Activated T-cell treated with anti-CD3 and anti-CD28 coated beads, Interleukin-2, amount 50 U/mL, for 24 hours (primary cell): ENCODE measurements around the gene SYPL1.

ENCODE experiments used
- DNase-seq: peaks from one replicate; pipeline ENCODE4 v3.0.0-alpha.2; 2020
- H3K27ac Mint-ChIP-seq: 2 replicates; pipeline ENCODE4 v1.8.0; 2020; ENCODE audit warnings: mild to moderate bottlenecking, mixed read lengths
- H3K27me3 Mint-ChIP-seq: 2 replicates; pipeline ENCODE4 v1.8.0; 2020; ENCODE audit warnings: mixed read lengths
- H3K36me3 Mint-ChIP-seq: 2 replicates; pipeline ENCODE4 v1.8.0; 2020; ENCODE audit warnings: low read depth, mixed read lengths
- H3K4me1 Mint-ChIP-seq: 2 replicates; pipeline ENCODE4 v1.8.0; 2020; ENCODE audit warnings: low read depth, mixed read lengths
- H3K4me3 Mint-ChIP-seq: 2 replicates; pipeline ENCODE4 v1.8.0; 2020; ENCODE audit warnings: mild to moderate bottlenecking, moderate library complexity, mixed read lengths
- H3K9me3 Mint-ChIP-seq: 2 replicates; pipeline ENCODE4 v1.8.0; 2020; ENCODE audit warnings: mixed read lengths

SYPL1 gene

DNA sequence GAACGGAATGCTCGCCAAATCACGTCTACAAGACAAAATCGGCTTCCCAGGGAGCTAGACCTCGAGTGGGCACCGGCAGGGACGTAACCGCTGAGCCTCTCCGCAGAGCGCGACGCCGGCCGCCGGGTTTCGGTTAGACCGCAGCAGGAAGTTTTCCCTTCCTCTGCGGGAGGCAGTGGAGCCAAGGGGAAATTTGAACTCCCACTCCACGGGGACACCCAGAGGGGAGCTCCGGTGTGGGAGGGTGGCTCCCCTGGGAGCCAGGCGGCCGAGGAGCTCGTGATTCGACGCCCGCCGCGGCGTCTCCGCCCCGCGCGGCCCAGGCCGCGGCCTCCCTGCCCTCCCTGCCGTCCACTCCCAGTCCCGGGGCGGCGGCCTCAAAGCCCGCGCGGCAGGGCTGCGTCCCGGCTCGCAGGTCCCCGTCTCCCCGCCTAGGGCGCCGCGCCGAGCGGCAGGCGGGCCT is 426 bp downstream of the SYPL1 start:
- H3K36me3 Mint-ChIP-seq = peaks cover 25% of the 10 kb centered on the region
- DNase-seq = no peak
- H3K27me3 Mint-ChIP-seq = no peaks in the 10 kb centered on the region
- no peaks in the 10 kb centered on the region for H3K9me3 Mint-ChIP-seq
- H3K4me3 Mint-ChIP-seq = peak overlapping the region; percentile 81
- peaks cover 68% of the 10 kb centered on the region for H3K4me1 Mint-ChIP-seq
- peak overlapping the region; percentile 93 for H3K27ac Mint-ChIP-seq

- H3K36me3 Mint-ChIP-seq = peaks cover 30% of the 10 kb centered on the region
- H3K27ac Mint-ChIP-seq = peak overlapping the region; percentile 62
- no peaks in the 10 kb centered on the region for H3K27me3 Mint-ChIP-seq
- H3K9me3 Mint-ChIP-seq = no peaks in the 10 kb centered on the region
- H3K4me3 Mint-ChIP-seq = peak overlapping the region; percentile 81
- H3K4me1 Mint-ChIP-seq = peaks cover 63% of the 10 kb centered on the region
- DNase-seq = no peak
These were observed 1.0 kb downstream of the SYPL1 start for GRCh38 chr7:106110885-106111654.

DNA sequence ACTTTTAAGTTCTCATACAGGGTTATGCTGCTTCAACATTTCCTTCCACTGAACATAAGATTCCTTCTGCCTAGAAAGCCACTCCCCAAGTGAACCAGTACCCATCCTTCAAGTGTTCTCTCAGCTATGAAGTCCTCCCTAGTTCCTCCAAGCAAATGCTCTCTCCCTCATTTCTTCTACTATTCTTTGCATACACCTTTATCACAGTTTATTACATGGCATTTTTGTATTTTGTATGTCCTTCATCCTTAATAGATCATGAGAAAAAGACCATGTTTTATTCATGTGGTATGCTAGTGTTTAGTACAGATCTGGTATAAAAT is 1.9 kb downstream of the SYPL1 start:
- peaks cover 65% of the 10 kb centered on the region for H3K4me1 Mint-ChIP-seq
- H3K36me3 Mint-ChIP-seq = peaks cover 30% of the 10 kb centered on the region
- H3K9me3 Mint-ChIP-seq = no peaks in the 10 kb centered on the region
- H3K4me3 Mint-ChIP-seq = peak overlapping the region; percentile 81
- DNase-seq = no peak
- H3K27me3 Mint-ChIP-seq = no peaks in the 10 kb centered on the region
- H3K27ac Mint-ChIP-seq = no peak overlapping the region

DNA sequence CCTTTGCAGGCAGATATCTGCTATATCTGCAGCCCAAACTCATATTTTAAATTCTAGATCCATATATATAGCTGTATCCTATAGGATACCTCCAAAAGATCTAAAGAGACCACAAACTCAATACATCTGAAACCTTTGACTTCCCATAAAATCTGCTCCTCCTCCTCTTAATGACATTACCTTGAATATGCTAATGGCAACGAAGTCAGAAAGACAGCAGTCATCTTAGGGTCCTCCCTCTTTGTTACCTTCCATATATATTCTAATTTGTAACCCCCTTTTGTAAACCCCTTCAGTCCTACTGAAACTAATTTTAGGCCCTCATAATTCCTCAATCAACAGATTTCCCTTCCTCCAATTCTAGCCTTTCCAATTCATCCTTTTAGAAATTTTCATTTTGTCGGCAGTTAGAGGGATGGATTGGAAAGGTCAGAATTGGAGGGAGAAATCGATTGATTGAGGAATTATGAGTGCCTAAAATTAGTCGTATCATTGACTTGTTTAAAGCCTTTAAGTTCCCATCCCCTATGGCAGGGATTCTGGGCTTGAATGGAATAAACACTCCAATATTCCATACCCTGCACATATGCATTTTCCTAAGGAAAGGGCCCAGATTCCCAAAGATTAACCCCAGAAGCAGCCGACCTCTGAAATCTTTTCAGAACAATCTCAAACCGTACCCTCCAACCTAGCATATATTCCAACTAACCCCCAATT is 2.4 kb downstream of the SYPL1 start:
- Mint-ChIP-seq H3K27ac (no peak overlapping the region), H3K4me3 (peak overlapping the region; percentile 81), H3K36me3 (peaks cover 30% of the 10 kb centered on the region), H3K4me1 (peaks cover 65% of the 10 kb centered on the region), H3K27me3 (no peaks in the 10 kb centered on the region), H3K9me3 (no peaks in the 10 kb centered on the region)
- no peak for DNase-seq

DNA sequence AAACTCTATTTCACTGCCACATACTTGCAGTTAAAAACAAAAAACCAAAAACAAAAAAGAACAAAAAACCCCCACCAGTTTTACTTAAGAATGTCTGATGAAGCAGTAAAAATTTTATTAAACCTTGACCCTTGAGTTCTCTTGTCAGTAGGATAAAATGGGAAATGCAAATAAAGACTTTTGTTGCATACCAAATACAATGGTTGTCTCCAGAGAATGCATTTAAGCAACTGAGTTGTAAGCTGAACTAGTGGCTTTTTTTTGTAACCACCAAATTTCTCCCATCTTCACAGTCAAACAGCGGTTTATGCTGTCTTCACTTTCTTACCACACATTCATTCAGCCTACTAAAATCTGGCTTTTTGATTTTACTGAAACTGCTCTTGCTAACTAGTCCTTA is 3.1 kb downstream of the SYPL1 start:
- H3K4me1 Mint-ChIP-seq = peaks cover 62% of the 10 kb centered on the region
- no peak for DNase-seq
- H3K36me3 Mint-ChIP-seq = peaks cover 30% of the 10 kb centered on the region
- H3K27ac Mint-ChIP-seq = no peak overlapping the region
- no peaks in the 10 kb centered on the region for H3K27me3 Mint-ChIP-seq
- H3K9me3 Mint-ChIP-seq = no peaks in the 10 kb centered on the region
- H3K4me3 Mint-ChIP-seq = no peak overlapping the region

DNA sequence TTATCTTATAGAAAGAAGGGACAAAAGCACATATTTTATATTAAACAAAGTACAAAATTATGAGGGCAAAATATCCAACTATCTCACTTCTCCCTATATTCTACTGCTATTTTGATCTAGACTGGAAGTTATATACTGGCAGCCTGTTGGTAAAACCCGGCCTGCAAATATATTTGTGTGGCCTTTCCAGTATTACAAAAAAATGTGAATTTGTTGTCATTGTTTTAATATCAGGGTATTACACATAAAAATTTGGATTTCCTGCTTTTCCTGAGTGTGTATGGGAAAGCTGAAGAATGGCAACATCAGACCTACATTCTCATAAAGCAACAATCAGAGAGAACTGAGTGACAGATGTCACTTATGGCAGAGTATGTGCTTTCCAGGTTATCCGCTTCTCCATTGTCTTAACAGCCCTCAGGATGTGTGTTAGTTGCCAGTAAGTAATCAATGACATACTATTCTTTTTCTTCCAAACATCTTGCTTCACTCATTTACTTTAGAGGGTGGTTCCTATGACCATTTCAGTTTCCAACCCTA is 7.3 kb downstream of the SYPL1 start:
- DNase-seq = no peak
- peaks cover 27% of the 10 kb centered on the region for H3K36me3 Mint-ChIP-seq
- no peak overlapping the region for H3K27ac Mint-ChIP-seq
- H3K9me3 Mint-ChIP-seq = no peaks in the 10 kb centered on the region
- H3K27me3 Mint-ChIP-seq = no peaks in the 10 kb centered on the region
- H3K4me1 Mint-ChIP-seq = peaks cover 66% of the 10 kb centered on the region
- H3K4me3 Mint-ChIP-seq = no peak overlapping the region

DNA sequence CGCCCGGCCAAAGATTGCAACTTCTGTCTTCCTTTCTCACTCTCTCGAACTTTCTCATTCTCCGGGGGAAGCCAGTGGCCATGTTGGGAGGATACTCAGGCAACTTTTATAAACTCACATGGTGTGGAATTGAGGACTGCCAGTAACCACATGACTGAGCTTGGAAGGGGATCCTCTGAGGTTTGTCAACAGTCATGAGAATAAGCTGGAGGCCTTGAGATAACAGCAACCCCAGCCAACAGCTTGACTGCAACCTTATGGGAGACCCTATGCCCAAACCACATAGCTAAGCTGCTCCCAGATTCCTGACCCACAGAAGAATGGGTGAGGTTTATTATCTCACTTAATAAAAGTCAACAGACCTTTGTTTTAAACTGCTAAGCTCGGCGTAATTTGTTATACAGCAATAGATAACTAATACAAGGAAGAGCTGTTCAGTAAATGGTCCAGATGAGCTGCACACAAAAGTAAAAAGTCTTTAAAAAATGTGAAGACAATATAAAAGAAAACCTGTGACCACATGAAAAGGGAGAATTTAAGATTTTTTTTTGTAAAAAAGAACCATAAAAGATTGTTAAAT is 9.6 kb downstream of the SYPL1 start:
- H3K36me3 Mint-ChIP-seq = peaks cover 27% of the 10 kb centered on the region
- H3K9me3 Mint-ChIP-seq = no peaks in the 10 kb centered on the region
- no peaks in the 10 kb centered on the region for H3K27me3 Mint-ChIP-seq
- H3K27ac Mint-ChIP-seq = no peak overlapping the region
- H3K4me3 Mint-ChIP-seq = no peak overlapping the region
- H3K4me1 Mint-ChIP-seq = peaks cover 66% of the 10 kb centered on the region
- no peak for DNase-seq

DNA sequence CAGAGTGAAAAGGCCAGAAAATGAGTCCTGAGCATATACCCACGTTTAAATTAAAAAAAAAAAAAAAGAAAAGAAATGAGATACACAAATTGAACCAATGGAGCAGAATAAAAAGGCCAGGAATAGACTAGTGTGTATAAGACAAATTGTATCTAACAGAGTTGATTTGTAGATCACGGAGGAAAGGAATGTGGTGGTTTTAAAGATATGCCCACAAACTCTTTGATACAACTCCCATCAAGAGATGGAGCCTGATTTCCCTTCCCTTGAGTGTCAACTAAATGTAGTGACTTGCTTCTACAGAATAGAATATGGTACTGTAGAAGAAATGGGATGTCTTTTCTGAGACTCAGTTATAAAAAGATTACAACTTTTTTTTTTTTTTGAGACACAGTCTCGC is 10.4 kb downstream of the SYPL1 start:
- peaks cover 66% of the 10 kb centered on the region for H3K4me1 Mint-ChIP-seq
- peaks cover 27% of the 10 kb centered on the region for H3K36me3 Mint-ChIP-seq
- H3K4me3 Mint-ChIP-seq = no peak overlapping the region
- no peak overlapping the region for H3K27ac Mint-ChIP-seq
- no peaks in the 10 kb centered on the region for H3K27me3 Mint-ChIP-seq
- no peaks in the 10 kb centered on the region for H3K9me3 Mint-ChIP-seq
- no peak for DNase-seq

GRCh38 chr7:106100863-106101629 is 11.1 kb downstream of the SYPL1 start:
- no peak for DNase-seq
- peaks cover 27% of the 10 kb centered on the region for H3K36me3 Mint-ChIP-seq
- H3K27me3 Mint-ChIP-seq = no peaks in the 10 kb centered on the region
- no peak overlapping the region for H3K4me3 Mint-ChIP-seq
- peaks cover 64% of the 10 kb centered on the region for H3K4me1 Mint-ChIP-seq
- H3K9me3 Mint-ChIP-seq = no peaks in the 10 kb centered on the region
- peak overlapping the region; percentile 38 for H3K27ac Mint-ChIP-seq

GRCh38 chr7:106099539-106099938 is 12.6 kb downstream of the SYPL1 start:
- H3K27ac Mint-ChIP-seq = no peak overlapping the region
- peaks cover 52% of the 10 kb centered on the region for H3K4me1 Mint-ChIP-seq
- H3K9me3 Mint-ChIP-seq = no peaks in the 10 kb centered on the region
- no peak for DNase-seq
- H3K4me3 Mint-ChIP-seq = no peak overlapping the region
- H3K27me3 Mint-ChIP-seq = no peaks in the 10 kb centered on the region
- H3K36me3 Mint-ChIP-seq = peaks cover 35% of the 10 kb centered on the region

DNA sequence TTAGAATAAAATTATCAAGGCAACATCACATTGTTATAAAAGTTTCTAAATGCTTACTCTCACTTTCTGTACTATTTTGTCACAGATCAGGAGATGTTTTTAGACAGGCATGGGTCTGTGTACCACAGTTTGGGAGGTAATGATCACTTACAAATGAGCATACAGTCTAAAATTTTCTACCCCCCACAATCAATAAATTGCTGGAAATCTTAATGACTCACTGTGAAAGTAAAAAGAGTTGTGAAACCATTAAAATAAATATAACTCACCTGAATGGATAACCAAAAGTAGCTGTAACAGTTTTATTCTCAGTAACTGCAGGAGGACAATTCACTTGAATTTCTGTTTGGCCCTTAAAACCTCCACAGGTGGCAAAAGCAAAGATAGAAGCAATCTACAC is 13.2 kb downstream of the SYPL1 start:
- no peak overlapping the region for H3K4me3 Mint-ChIP-seq
- DNase-seq = no peak
- peaks cover 42% of the 10 kb centered on the region for H3K36me3 Mint-ChIP-seq
- H3K4me1 Mint-ChIP-seq = peaks cover 49% of the 10 kb centered on the region
- peak overlapping the region; percentile 39 for H3K27ac Mint-ChIP-seq
- no peaks in the 10 kb centered on the region for H3K9me3 Mint-ChIP-seq
- no peaks in the 10 kb centered on the region for H3K27me3 Mint-ChIP-seq

- no peak overlapping the region for H3K27ac Mint-ChIP-seq
- H3K4me1 Mint-ChIP-seq = peaks cover 23% of the 10 kb centered on the region
- no peak for DNase-seq
- no peaks in the 10 kb centered on the region for H3K27me3 Mint-ChIP-seq
- H3K9me3 Mint-ChIP-seq = no peaks in the 10 kb centered on the region
- H3K4me3 Mint-ChIP-seq = no peak overlapping the region
- H3K36me3 Mint-ChIP-seq = peaks cover 60% of the 10 kb centered on the region
These were observed 16.5 kb downstream of the SYPL1 start for GRCh38 chr7:106095634-106096033.

DNA sequence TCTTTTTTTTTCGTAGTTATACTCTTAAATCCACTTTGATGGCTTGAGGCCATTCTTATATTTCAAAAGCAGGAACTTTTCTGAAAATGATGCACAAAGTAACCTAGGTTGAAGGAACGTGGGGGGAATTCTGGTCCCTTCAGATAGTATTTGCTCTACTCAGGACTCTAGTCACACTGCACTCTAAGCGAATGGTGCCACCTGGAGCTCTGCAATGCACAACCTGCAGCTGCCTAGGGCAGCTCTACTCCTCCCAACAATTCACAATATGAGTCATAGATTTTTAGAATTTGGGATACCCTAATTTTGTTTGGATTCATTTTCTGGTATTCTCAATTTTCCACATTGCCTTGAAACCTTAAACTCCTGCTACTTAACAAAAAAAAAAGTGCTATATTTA is 17.3 kb downstream of the SYPL1 start:
- Mint-ChIP-seq H3K27ac (no peak overlapping the region), H3K27me3 (no peaks in the 10 kb centered on the region), H3K4me1 (peaks cover 17% of the 10 kb centered on the region), H3K9me3 (no peaks in the 10 kb centered on the region), H3K36me3 (peaks cover 68% of the 10 kb centered on the region), H3K4me3 (no peak overlapping the region)
- DNase-seq = no peak

DNA sequence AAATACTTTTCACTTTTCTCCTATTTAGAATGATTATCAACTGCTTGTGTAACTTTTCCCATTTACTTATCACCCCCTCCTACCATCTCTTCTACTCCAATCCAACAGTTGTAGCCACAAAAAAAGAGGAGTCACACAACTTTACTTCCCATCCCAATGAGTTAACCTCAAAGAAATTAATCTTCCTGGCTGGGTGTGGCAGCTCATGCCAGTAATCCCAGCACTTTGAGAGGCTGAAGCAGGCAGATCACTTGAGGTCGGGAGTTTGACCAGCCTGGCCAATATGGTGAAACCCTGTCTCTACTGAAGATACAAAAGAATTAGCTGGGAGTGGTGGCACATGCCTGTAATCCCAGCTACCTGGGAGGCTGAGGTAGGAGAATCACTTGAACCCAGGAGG is 19.9 kb downstream of the SYPL1 start:
- Mint-ChIP-seq H3K9me3 (no peaks in the 10 kb centered on the region), H3K27ac (peak overlapping the region; percentile 19), H3K4me1 (peaks cover 2% of the 10 kb centered on the region), H3K36me3 (peaks cover 73% of the 10 kb centered on the region), H3K4me3 (no peak overlapping the region), H3K27me3 (no peaks in the 10 kb centered on the region)
- no peak for DNase-seq
